ENCODE results near the gene SCARF1. TPM values are rescaled to one million over a fixed set of nuclear protein-coding genes. Genes with fewer than 3 reads are reported as not detected.

SCARF1 gene
- polyA plus RNA-seq, 3 donors = 5.2 to 23.4 (median 6.3) TPM

- 100% methylated on average over 2 of the region's 7 CpGs for WGBS (ENCODE audit: insufficient coverage)
- TF ChIP-seq, protein P1, sequence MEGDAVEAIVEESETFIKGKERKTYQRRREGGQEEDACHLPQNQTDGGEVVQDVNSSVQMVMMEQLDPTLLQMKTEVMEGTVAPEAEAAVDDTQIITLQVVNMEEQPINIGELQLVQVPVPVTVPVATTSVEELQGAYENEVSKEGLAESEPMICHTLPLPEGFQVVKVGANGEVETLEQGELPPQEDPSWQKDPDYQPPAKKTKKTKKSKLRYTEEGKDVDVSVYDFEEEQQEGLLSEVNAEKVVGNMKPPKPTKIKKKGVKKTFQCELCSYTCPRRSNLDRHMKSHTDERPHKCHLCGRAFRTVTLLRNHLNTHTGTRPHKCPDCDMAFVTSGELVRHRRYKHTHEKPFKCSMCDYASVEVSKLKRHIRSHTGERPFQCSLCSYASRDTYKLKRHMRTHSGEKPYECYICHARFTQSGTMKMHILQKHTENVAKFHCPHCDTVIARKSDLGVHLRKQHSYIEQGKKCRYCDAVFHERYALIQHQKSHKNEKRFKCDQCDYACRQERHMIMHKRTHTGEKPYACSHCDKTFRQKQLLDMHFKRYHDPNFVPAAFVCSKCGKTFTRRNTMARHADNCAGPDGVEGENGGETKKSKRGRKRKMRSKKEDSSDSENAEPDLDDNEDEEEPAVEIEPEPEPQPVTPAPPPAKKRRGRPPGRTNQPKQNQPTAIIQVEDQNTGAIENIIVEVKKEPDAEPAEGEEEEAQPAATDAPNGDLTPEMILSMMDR (IDR thresholded peaks at IDR 0.05) = no peak
- Histone ChIP-seq H4K20me1 (ENCODE audit: insufficient read depth, low read length) (peaks cover 32% of the 10 kb centered on the region), H3K27me3 (ENCODE audit: control insufficient read depth in 2 of 2, insufficient read depth in 2 of 2, low read length in 2 of 2) (no peaks in the 10 kb centered on the region), H3K9me3 (replicated peaks in 1 of 2; ENCODE audit: control insufficient read depth in 1 of 2, insufficient read depth in 1 of 2, low read length in 2 of 2) (no peaks in the 10 kb centered on the region), H3K4me1 (ENCODE audit: control insufficient read depth in 1 of 2, insufficient read depth in 2 of 2, low read length in 2 of 2) (peaks cover 15 to 18% of the 10 kb centered on the region in 2 donors), H3K9ac (ENCODE audit: insufficient read depth, low read length, poor library complexity, severe bottlenecking) (no peak overlapping the region), H3K4me3 (replicated peaks in 1 of 3; ENCODE audit: low read depth in 2 of 3, low read length in 3 of 3) (no peak overlapping the region), H3K79me2 (ENCODE audit: insufficient read depth, low read length) (peaks cover 36% of the 10 kb centered on the region), H3K36me3 (replicated peaks in 1 of 2; ENCODE audit: control insufficient read depth in 1 of 2, insufficient read depth in 2 of 2, low read length in 2 of 2) (peaks cover 18 to 24% of the 10 kb centered on the region in 2 donors), H3K4me2 (replicated peaks; ENCODE audit: extremely low read depth, low read length, poor library complexity, severe bottlenecking) (no peak overlapping the region), H3K27ac (ENCODE audit: low read depth in 1 of 2, low read length in 2 of 2) (no peak overlapping the region), H2AFZ (ENCODE audit: insufficient read depth, low read depth, low read length, poor library complexity, severe bottlenecking) (peak overlapping the region; percentile 3)
- H3K27me3 Mint-ChIP-seq (ENCODE audit: low read depth in 3 of 3) = peaks cover 0 to 1% (median 1%) of the 10 kb centered on the region in 3 donors
- H3K9me3 Mint-ChIP-seq = peaks cover 0 to 6% (median 0%) of the 10 kb centered on the region in 7 donors
- DNase-seq = no peak
- no peak overlapping the region for H3K4me3 Mint-ChIP-seq
- H3K4me1 Mint-ChIP-seq = peaks cover 17% of the 10 kb centered on the region
- H3K36me3 Mint-ChIP-seq = peaks cover 19 to 25% of the 10 kb centered on the region in 2 donors
- intact Hi-C loops (cut with micrococcal nuclease) = no loop called here
- peak overlapping the region in 1 of 7 donors; percentile 46 for H3K27ac Mint-ChIP-seq
Measured at GRCh38 chr17:1686086-1686485, 40.6 kb upstream of the SCARF1 start.

DNA sequence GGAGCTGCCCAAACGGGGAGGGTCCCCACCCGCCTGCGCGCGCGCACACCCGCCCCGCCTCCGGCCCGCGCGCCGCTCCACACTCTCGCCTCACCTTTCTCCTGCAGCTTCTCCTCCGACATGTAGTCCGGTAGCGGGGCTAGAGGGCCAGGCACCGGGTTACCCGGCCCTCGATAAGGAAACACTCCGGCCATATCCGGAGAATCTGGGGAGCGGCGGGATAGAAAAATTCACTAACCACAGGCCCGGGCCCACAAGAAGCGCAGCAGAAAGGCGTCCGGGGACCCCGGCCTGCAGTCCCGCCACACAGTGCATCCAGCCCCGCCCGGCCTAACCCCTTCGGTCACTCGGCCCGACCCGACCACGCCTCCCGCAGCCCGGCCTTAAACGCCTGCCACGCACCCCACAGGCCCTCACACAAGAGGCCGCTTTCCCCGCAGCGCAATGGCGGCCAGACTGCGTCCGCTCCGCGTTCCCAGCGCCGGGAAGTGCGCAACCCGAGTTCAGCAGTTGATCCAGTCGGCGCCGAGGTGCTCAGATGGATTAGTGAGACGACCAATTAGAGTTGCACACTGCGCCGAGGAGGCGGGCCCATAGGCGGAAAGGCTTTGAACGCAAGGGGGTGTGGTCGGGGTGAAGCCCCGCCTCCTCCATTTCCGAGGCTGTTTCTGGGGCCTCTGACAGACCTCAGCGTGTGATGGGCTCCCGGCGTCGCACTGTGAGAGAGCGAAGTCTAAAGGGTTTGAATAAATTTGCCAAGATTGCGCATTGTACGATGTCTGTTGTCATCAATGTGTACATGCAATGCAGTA lies 39.1 kb upstream of the SCARF1 start, which contains the start of gene PRPF8:
Gene PRPF8, minus strand, starts transcription at position 490 of the 812 bp plus-strand sequence. Its CDS starts 296 bp downstream, at position 194.
- Mint-ChIP-seq H3K4me1 (peaks cover 17% of the 10 kb centered on the region), H3K4me3 (peak within 1 kb of the TSS; percentile 95 to 96), H3K27ac (peak within 1 kb of the TSS; percentile 89 to 96 (median 94)), H3K27me3 (ENCODE audit: low read depth in 3 of 3) (peaks cover 0 to 1% (median 1%) of the 10 kb centered on the region in 3 donors), H3K9me3 (peaks cover 0 to 2% (median 0%) of the 10 kb centered on the region in 7 donors), H3K36me3 (peaks cover 34 to 40% of the 10 kb centered on the region in 2 donors)
- peak within 1 kb of the TSS; percentile 88 for H2AFZ ChIP-seq (ENCODE audit: insufficient read depth, low read depth, low read length, poor library complexity, severe bottlenecking)
- peak; percentile 97 to 98 (median 97) for DNase-seq
- H3K27ac ChIP-seq (ENCODE audit: low read depth in 1 of 2, low read length in 2 of 2) = peak within 1 kb of the TSS; percentile 79 to 89
- H3K27me3 ChIP-seq (ENCODE audit: control insufficient read depth in 2 of 2, insufficient read depth in 2 of 2, low read length in 2 of 2) = no peaks in the 10 kb centered on the region
- TF ChIP-seq, protein P1 (IDR thresholded peaks at IDR 0.05) = no peak
- H3K4me1 ChIP-seq (ENCODE audit: control insufficient read depth in 1 of 2, insufficient read depth in 2 of 2, low read length in 2 of 2) = peaks cover 15 to 18% of the 10 kb centered on the region in 2 donors
- H3K79me2 ChIP-seq (ENCODE audit: insufficient read depth, low read length) = peaks cover 50% of the 10 kb centered on the region
- no peaks in the 10 kb centered on the region for H3K9me3 ChIP-seq (replicated peaks in 1 of 2; ENCODE audit: control insufficient read depth in 1 of 2, insufficient read depth in 1 of 2, low read length in 2 of 2)
- peaks cover 47% of the 10 kb centered on the region for H4K20me1 ChIP-seq (ENCODE audit: insufficient read depth, low read length)
- H3K9ac ChIP-seq (ENCODE audit: insufficient read depth, low read length, poor library complexity, severe bottlenecking) = peak within 1 kb of the TSS; percentile 93
- peak within 1 kb of the TSS; percentile 64 to 99 (median 94) for H3K4me3 ChIP-seq (replicated peaks in 1 of 3; ENCODE audit: low read depth in 2 of 3, low read length in 3 of 3)
- peaks cover 33 to 39% of the 10 kb centered on the region in 2 donors for H3K36me3 ChIP-seq (replicated peaks in 1 of 2; ENCODE audit: control insufficient read depth in 1 of 2, insufficient read depth in 2 of 2, low read length in 2 of 2)
- intact Hi-C loops (cut with micrococcal nuclease) = loop anchor here (2.0 to 5.0 kb wide), 2 partner anchors 32 to 33 kb away; no protein-coding TSS in a partner anchor
- under 1% methylated on average over 70 of the region's 72 CpGs for WGBS (ENCODE audit: insufficient coverage)
- H3K4me2 ChIP-seq (replicated peaks; ENCODE audit: extremely low read depth, low read length, poor library complexity, severe bottlenecking) = peak within 1 kb of the TSS; percentile 95

Measured in CD14-positive monocyte (primary cell).